Keratinocyte (primary cell): Measurements from ENCODE around the gene KLRK1. TPM values are rescaled to one million over a fixed set of nuclear protein-coding genes. Genes with fewer than 3 reads are reported as not detected.
A peak's percentile ranks its signal among the peaks of the same experiment; 100 is the strongest.
"Not testable (repeated sequence)": the region's sequence is repeated elsewhere in the genome, so short reads cannot be mapped to it uniquely, and the experiment has no call there.

Experiments used
- DNase-seq: peaks from one replicate; pipeline ENCODE4 v3.0.0-alpha.2; 2011; ENCODE audit warnings: low read depth, missing footprints, low spot score
- FAIRE-seq: peaks from 2 replicates; lab custom pipeline; 2011; peaks lifted over from hg19 to GRCh38; lab: Jason Lieb, UNC
- H2AFZ ChIP-seq: 2 replicates; pipeline ENCODE4 v1.6.0; 2012; ENCODE audit warnings: low read length, control low read depth, inconsistent platforms; ENCODE audit not compliant: control insufficient read depth
- H3K27ac ChIP-seq: 2 replicates; pipeline ENCODE4 v1.5.1; 2011; ENCODE audit warnings: low read length; ENCODE audit not compliant: control insufficient read depth, insufficient read depth
- H3K27me3 ChIP-seq: 3 replicates; pipeline ENCODE4 v1.6.0; 2011; ENCODE audit warnings: low read length; ENCODE audit not compliant: control insufficient read depth, insufficient read depth; ENCODE audit errors: extremely low read depth
- H3K36me3 ChIP-seq, 2 experiments: 2 replicates in 1 of 2; 3 replicates in 1 of 2; pipeline ENCODE4 v1.5.1; 2011; ENCODE audit warnings: low read length in 2 of 2, mild to moderate bottlenecking in 1 of 2; ENCODE audit not compliant: control insufficient read depth in 2 of 2, insufficient read depth in 2 of 2; ENCODE audit errors: extremely low read depth in 1 of 2
- H3K4me1 ChIP-seq: 3 replicates; pipeline ENCODE4 v1.5.1; 2011; ENCODE audit warnings: low read length; ENCODE audit not compliant: control insufficient read depth, insufficient read depth; ENCODE audit errors: extremely low read depth
- H3K4me2 ChIP-seq: 3 replicates; pipeline ENCODE4 v1.6.0; 2011; ENCODE audit warnings: low read depth, low read length; ENCODE audit not compliant: control insufficient read depth, insufficient read depth; ENCODE audit errors: extremely low read depth
- H3K4me3 ChIP-seq, 3 experiments: fragments of 200-600 bp in 1 of 3; sonication (generic) in 1 of 3; 2 replicates in 2 of 3; 3 replicates in 1 of 3; pipeline ENCODE4 v1.5.1; 2011 to 2016; ENCODE audit warnings: low read length in 3 of 3, mild to moderate bottlenecking in 3 of 3, control low read depth in 2 of 3, inconsistent platforms in 1 of 3, low read depth in 1 of 3, mixed read lengths in 1 of 3, mixed run types in 1 of 3, moderate library complexity in 1 of 3; ENCODE audit not compliant: control insufficient read depth in 2 of 3, insufficient read depth in 2 of 3; ENCODE audit errors: extremely low read depth in 1 of 3
- H3K79me2 ChIP-seq: 2 replicates; pipeline ENCODE4 v1.6.0; 2012; ENCODE audit warnings: low read length; ENCODE audit not compliant: control insufficient read depth, insufficient read depth
- H3K9ac ChIP-seq: 3 replicates; pipeline ENCODE4 v1.6.0; 2011; ENCODE audit warnings: low read length; ENCODE audit not compliant: control insufficient read depth, insufficient read depth; ENCODE audit errors: extremely low read depth
- H3K9me1 ChIP-seq: 3 replicates; pipeline ENCODE4 v1.6.0; 2011; ENCODE audit warnings: low read length; ENCODE audit not compliant: control insufficient read depth, insufficient read depth; ENCODE audit errors: extremely low read depth
- H3K9me3 ChIP-seq: 2 replicates; pipeline ENCODE4 v1.5.1; 2012; ENCODE audit warnings: low read depth, low read length; ENCODE audit not compliant: control insufficient read depth
- H4K20me1 ChIP-seq: 3 replicates; pipeline ENCODE4 v1.6.0; 2011; ENCODE audit warnings: low read length; ENCODE audit not compliant: control insufficient read depth, insufficient read depth; ENCODE audit errors: extremely low read depth
- EZH2 ChIP-seq: IDR thresholded peaks from one replicate; pipeline ENCODE4 v1.6.1; 2012; ENCODE audit warnings: inconsistent platforms, mild to moderate bottlenecking, low read length, moderate library complexity
- dilution Hi-C: fragments of 300-500 bp; cut with MboI; formaldehyde crosslinking; loops from one replicate; pipeline ENCODE4 v1.7.0; 2020; ENCODE audit warnings: low sequenced_read_pairs; ENCODE audit not compliant: extremely low pct_ligation_motif_present
- polyA plus RNA-seq, 5 experiments: library from polyadenylated mRNA; depleted of rRNA in 3 of 5; stranded (reverse) in 3 of 5; stranded (forward) in 1 of 5; unstranded in 1 of 5; fragments of >200 nt; gene quantifications; 1 replicate in 1 of 5; 2 replicates in 3 of 5; 3 replicates in 1 of 5; pipeline versions ENCODE4 v1.2.1 to v1.2.3, GENCODE V29; 2011 to 2012; ENCODE audit warnings: missing spikeins in 2 of 5, low read depth in 1 of 5, low replicate concordance in 1 of 5
- TF ChIP-seq, protein P1 (sequence below), 3 experiments: IDR thresholded peaks in 1 of 3; conservative IDR thresholded peaks in 1 of 3; optimal IDR thresholded peaks in 1 of 3; 2 replicates in 2 of 3; 3 replicates in 1 of 3; pipeline versions ENCODE3 to v1.5.1; 2011; ENCODE audit warnings: low read length in 3 of 3, mild to moderate bottlenecking in 3 of 3, moderate library complexity in 2 of 3, control low read depth in 1 of 3, inconsistent platforms in 1 of 3; ENCODE audit not compliant: insufficient read depth in 2 of 3; ENCODE audit errors: extremely low read depth in 1 of 3

Gene KLRK1
- polyA plus RNA-seq, 1 donor (not counting 4 experiments of a cell fraction or from before 2014, with no cell fraction given) = not detected

DNA sequence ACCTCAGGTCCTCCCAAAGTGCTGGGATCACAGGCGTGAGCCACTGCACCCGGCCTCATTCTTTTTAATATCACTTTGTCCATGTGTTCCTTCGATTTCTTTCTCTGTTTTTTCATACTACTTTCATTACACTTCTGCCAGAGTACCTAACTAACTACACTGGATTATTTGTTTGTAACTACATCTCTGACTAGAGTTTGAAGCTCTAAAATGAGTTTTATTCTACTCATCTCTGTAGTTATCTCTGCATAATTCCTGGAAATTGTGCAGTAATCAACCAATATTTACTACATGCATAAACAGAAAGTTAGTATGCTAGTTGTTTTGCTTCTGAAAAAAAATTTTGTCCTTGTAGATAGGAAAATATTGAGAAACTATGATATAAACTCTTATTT is 15.2 kb downstream of the KLRK1 start:
- H3K9me3 ChIP-seq = no peaks in the 10 kb centered on the region
- FAIRE-seq (no peak), DNase-seq (no peak)
- no peak overlapping the region for H3K9ac ChIP-seq
- H4K20me1 ChIP-seq = no peaks in the 10 kb centered on the region
- H3K4me3 ChIP-seq = no peak overlapping the region
- dilution Hi-C loops = no loop called here
- TF ChIP-seq EZH2 = no peak
- TF ChIP-seq, protein P1, sequence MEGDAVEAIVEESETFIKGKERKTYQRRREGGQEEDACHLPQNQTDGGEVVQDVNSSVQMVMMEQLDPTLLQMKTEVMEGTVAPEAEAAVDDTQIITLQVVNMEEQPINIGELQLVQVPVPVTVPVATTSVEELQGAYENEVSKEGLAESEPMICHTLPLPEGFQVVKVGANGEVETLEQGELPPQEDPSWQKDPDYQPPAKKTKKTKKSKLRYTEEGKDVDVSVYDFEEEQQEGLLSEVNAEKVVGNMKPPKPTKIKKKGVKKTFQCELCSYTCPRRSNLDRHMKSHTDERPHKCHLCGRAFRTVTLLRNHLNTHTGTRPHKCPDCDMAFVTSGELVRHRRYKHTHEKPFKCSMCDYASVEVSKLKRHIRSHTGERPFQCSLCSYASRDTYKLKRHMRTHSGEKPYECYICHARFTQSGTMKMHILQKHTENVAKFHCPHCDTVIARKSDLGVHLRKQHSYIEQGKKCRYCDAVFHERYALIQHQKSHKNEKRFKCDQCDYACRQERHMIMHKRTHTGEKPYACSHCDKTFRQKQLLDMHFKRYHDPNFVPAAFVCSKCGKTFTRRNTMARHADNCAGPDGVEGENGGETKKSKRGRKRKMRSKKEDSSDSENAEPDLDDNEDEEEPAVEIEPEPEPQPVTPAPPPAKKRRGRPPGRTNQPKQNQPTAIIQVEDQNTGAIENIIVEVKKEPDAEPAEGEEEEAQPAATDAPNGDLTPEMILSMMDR (optimal IDR thresholded peaks at IDR 0.05 in 1 of 3, IDR thresholded peaks at IDR 0.05 in 1 of 3, conservative IDR thresholded peaks at IDR 0.05 in 1 of 3; ENCODE audit: extremely low read depth in 1 of 3, insufficient read depth in 2 of 3, low read length in 3 of 3) = no peak
- H3K36me3 ChIP-seq = peaks cover 2 to 7% of the 10 kb centered on the region in 2 experiments
- peaks cover 4% of the 10 kb centered on the region for H3K79me2 ChIP-seq
- H3K4me2 ChIP-seq = no peak overlapping the region
- no peaks in the 10 kb centered on the region for H3K27me3 ChIP-seq
- H3K27ac ChIP-seq = no peak overlapping the region
- H3K9me1 ChIP-seq = no peaks in the 10 kb centered on the region
- H2AFZ ChIP-seq = no peak overlapping the region
- H3K4me1 ChIP-seq = peaks cover 20% of the 10 kb centered on the region

DNA sequence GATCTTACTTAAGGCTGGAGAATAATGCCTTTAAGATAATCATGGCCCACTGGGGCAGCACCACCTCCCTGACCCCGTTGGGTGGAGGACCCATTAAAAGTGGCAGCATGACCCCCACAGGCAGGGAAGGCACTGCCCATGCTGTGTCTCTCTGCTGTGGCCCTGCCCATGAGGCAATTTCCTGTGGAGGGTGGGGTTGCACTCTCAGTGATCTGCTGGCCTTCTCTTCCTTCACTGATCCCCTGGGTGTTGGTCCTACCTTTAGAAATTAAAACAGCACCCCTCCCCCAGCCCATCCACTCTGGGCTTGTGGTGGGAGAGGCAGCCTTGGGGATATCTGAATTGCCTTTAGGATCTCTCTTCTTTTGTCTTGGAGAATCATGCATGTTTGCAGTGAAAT is 17.3 kb downstream of the KLRK1 start:
- no peak overlapping the region for H3K4me3 ChIP-seq
- DNase-seq = no peak
- H3K9ac ChIP-seq = no peak overlapping the region
- H3K79me2 ChIP-seq = peaks cover 11% of the 10 kb centered on the region
- no peak overlapping the region for H3K27ac ChIP-seq
- H3K4me1 ChIP-seq = peaks cover 22% of the 10 kb centered on the region
- dilution Hi-C loops = no loop called here
- peak overlapping the region; percentile 1 for H3K4me2 ChIP-seq
- no peaks in the 10 kb centered on the region for H3K27me3 ChIP-seq
- H3K9me1 ChIP-seq = no peaks in the 10 kb centered on the region
- H4K20me1 ChIP-seq = no peaks in the 10 kb centered on the region
- H2AFZ ChIP-seq = peak overlapping the region; percentile 1
- TF ChIP-seq, protein P1 (optimal IDR thresholded peaks at IDR 0.05 in 1 of 3, IDR thresholded peaks at IDR 0.05 in 1 of 3, conservative IDR thresholded peaks at IDR 0.05 in 1 of 3; ENCODE audit: extremely low read depth in 1 of 3, insufficient read depth in 2 of 3, low read length in 3 of 3) = no peak
- TF ChIP-seq EZH2 = no peak
- peaks cover 1% of the 10 kb centered on the region for H3K9me3 ChIP-seq
- peaks cover 3 to 7% of the 10 kb centered on the region in 2 experiments for H3K36me3 ChIP-seq
- FAIRE-seq = no peak

DNA sequence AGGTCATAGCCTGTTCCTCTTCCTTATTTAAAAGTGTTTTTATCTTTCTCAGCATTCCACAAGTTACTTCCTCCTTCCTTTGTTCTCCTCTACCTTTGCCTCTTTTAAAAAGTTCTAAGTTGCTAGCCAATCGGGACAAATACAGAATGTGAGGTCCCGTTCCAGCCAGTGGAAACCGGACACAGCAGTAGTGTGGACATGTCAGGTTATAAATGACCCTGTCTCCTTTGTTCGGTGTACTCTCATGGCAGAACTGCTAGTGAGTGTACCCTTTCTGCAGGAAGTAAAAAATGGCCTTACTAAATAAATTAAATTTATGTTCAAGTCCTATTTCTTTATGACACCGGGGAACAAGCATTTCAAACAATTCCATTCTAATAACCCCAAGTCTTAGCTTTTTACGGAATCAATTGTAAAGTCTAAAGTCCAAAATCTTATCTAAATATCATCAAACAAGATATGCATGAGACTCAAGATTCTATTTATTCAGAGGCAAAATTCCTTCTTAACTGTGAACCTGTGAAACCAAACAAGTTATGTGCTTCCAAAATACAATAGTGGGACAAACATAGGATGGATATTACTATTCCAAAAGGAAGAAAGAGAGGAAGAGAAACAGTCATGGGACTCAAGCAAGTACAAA is 17.8 kb downstream of the KLRK1 start:
- H3K9me3 ChIP-seq, H3K9ac ChIP-seq, H3K4me3 ChIP-seq, DNase-seq, H4K20me1 ChIP-seq, H3K27ac ChIP-seq, H3K36me3 ChIP-seq, dilution Hi-C loops, H3K27me3 ChIP-seq, H3K9me1 ChIP-seq: not testable (repeated sequence)
- Histone ChIP-seq H2AFZ (peak overlapping the region; percentile 13), H3K4me2 (peak overlapping the region; percentile 1), H3K4me1 (peaks cover 22% of the 10 kb centered on the region), H3K79me2 (peaks cover 15% of the 10 kb centered on the region)
- peak; percentile 46 for FAIRE-seq
